IMR-90 (cell line): ENCODE data around the gene SMIM24. TPM values are rescaled to one million over a fixed set of nuclear protein-coding genes. Genes with fewer than 3 reads are reported as not detected.

ENCODE experiments used
- ATAC-seq: fragments of 200-7000 bp; cut with Tn5 transposase; 2 replicates; pipeline ENCODE4 v1.9.1; 2020; ENCODE audit warnings: low read depth, mild to moderate bottlenecking, moderate library complexity
- BruUV-seq: library from RNA; stranded (reverse); fragments of 400-500 nt; replicated peaks from 2 replicates; lab custom pipeline; 2021; lab: Mats Ljungman, UMichigan
- CTCF ChIA-PET: fragments of 300-600 bp; formaldehyde crosslinking; extraction: SDS; loops from one replicate; lab custom pipeline; 2021; ENCODE audit warnings: antibody characterized with exemption; lab: Yijun Ruan, JAX
- POLR2A ChIA-PET: fragments of 300-600 bp; sonication (Branson Sonifier 250); formaldehyde crosslinking; loops from one replicate; lab custom pipeline; 2022; ENCODE audit warnings: antibody characterized with exemption; ENCODE audit not compliant: unreplicated experiment; lab: Charles Lee
- DNase-seq: peaks from one replicate; pipeline ENCODE4 v3.0.0; 2013
- H2AFZ ChIP-seq: replicated peaks from 2 replicates; pipeline ENCODE3; 2013; ENCODE audit warnings: low read length, mild to moderate bottlenecking; ENCODE audit not compliant: poor library complexity
- H2AK5ac ChIP-seq: 2 replicates; pipeline ENCODE4 v1.6.1; 2013; ENCODE audit warnings: low read depth, low read length, inconsistent platforms
- H2AK9ac ChIP-seq: replicated peaks from 2 replicates; pipeline ENCODE3; 2013; ENCODE audit warnings: mild to moderate bottlenecking, low read depth, low read length, moderate library complexity; ENCODE audit not compliant: poor library complexity
- H2BK120ac ChIP-seq: 2 replicates; pipeline ENCODE4 v1.6.1; 2013; ENCODE audit warnings: low read depth, low read length, inconsistent platforms
- H2BK15ac ChIP-seq: 3 replicates; pipeline ENCODE4 v1.6.1; 2013; ENCODE audit warnings: low read depth, low read length, inconsistent platforms
- H2BK20ac ChIP-seq: 2 replicates; pipeline ENCODE4 v1.6.1; 2013; ENCODE audit warnings: low read depth, mild to moderate bottlenecking, inconsistent platforms, low read length, moderate library complexity
- H2BK5ac ChIP-seq: 2 replicates; pipeline ENCODE4 v1.6.1; 2013; ENCODE audit warnings: mild to moderate bottlenecking, low read depth, low read length, inconsistent platforms; ENCODE audit not compliant: poor library complexity, severe bottlenecking
- H3K14ac ChIP-seq: replicated peaks from 2 replicates; pipeline ENCODE4 v1.6.1; 2013; ENCODE audit warnings: low read depth, low read length, inconsistent platforms
- H3K18ac ChIP-seq: 2 replicates; pipeline ENCODE4 v1.6.1; 2013; ENCODE audit warnings: low read depth, low read length, control low read depth
- H3K23ac ChIP-seq: 2 replicates; pipeline ENCODE4 v1.6.1; 2013; ENCODE audit warnings: low read depth, low read length, inconsistent platforms
- H3K27ac ChIP-seq: 2 replicates; pipeline ENCODE4 v1.5.1; 2013; ENCODE audit warnings: mild to moderate bottlenecking, control low read depth, low read length; ENCODE audit not compliant: insufficient read depth
- H3K27me3 ChIP-seq: 2 replicates; pipeline ENCODE4 v1.6.1; 2013; ENCODE audit warnings: low read length; ENCODE audit not compliant: control insufficient read depth, insufficient read depth
- H3K36me3 ChIP-seq: 2 replicates; pipeline ENCODE4 v1.6.1; 2013; ENCODE audit warnings: low read length, mixed read lengths; ENCODE audit not compliant: control insufficient read depth, insufficient read depth
- H3K4ac ChIP-seq: 2 replicates; pipeline ENCODE4 v1.6.1; 2013; ENCODE audit warnings: low read depth, low read length, inconsistent platforms
- H3K4me1 ChIP-seq: 2 replicates; pipeline ENCODE4 v1.6.1; 2013; ENCODE audit warnings: low read length, mixed read lengths; ENCODE audit not compliant: control insufficient read depth, insufficient read depth
- H3K4me2 ChIP-seq: 2 replicates; pipeline ENCODE4 v1.6.1; 2013; ENCODE audit warnings: low read depth, mild to moderate bottlenecking, control low read depth, low read length, moderate library complexity
- H3K4me3 ChIP-seq: 2 replicates; pipeline ENCODE4 v1.5.1; 2013; ENCODE audit warnings: low read depth, mild to moderate bottlenecking, control low read depth, low read length, moderate library complexity; ENCODE audit not compliant: insufficient read depth
- H3K56ac ChIP-seq: 2 replicates; pipeline ENCODE4 v1.6.1; 2013; ENCODE audit warnings: low read length, inconsistent platforms; ENCODE audit not compliant: insufficient read depth; ENCODE audit errors: extremely low read depth
- H3K79me1 ChIP-seq, 2 experiments: 2 replicates each; pipeline ENCODE4 v1.6.1; 2013; ENCODE audit warnings: low read length in 2 of 2, inconsistent platforms in 1 of 2, low read depth in 1 of 2
- H3K9ac ChIP-seq: 2 replicates; pipeline ENCODE4 v1.6.1; 2013; ENCODE audit warnings: low read depth, low read length, control low read depth
- H3K9me1 ChIP-seq: 2 replicates; pipeline ENCODE4 v1.6.1; 2013; ENCODE audit warnings: low read length, inconsistent platforms; ENCODE audit not compliant: insufficient read depth
- H3K9me3 ChIP-seq: 2 replicates; pipeline ENCODE4 v1.6.1; 2013; ENCODE audit warnings: low read length; ENCODE audit not compliant: control insufficient read depth, insufficient read depth
- H4K20me1 ChIP-seq: 2 replicates; pipeline ENCODE4 v1.6.1; 2013; ENCODE audit warnings: low read length, inconsistent platforms; ENCODE audit not compliant: insufficient read depth
- H4K5ac ChIP-seq: 2 replicates; pipeline ENCODE4 v1.6.1; 2013; ENCODE audit warnings: mild to moderate bottlenecking, low read depth, low read length, control low read depth
- H4K8ac ChIP-seq, 2 experiments: 2 replicates each; pipeline ENCODE4 v1.6.1; 2013; ENCODE audit warnings: low read depth in 2 of 2, low read length in 2 of 2, control low read depth in 1 of 2, inconsistent platforms in 1 of 2
- H4K91ac ChIP-seq: 2 replicates; pipeline ENCODE4 v1.6.1; 2013; ENCODE audit warnings: low read depth, low read length, inconsistent platforms; ENCODE audit not compliant: insufficient read depth
- BHLHE40 ChIP-seq: fragments of 150-350 bp; IDR thresholded peaks from 2 replicates; pipeline ENCODE4 v1.6.1; 2016; ENCODE audit warnings: mild to moderate bottlenecking, low read depth, low read length
- CEBPB ChIP-seq: IDR thresholded peaks from 2 replicates; pipeline ENCODE4 v1.6.1; 2012; ENCODE audit warnings: low read depth, low read length, improper control_type of control experiment
- CHD1 ChIP-seq: IDR thresholded peaks from 2 replicates; pipeline ENCODE4 v1.6.1; 2012; ENCODE audit warnings: low read depth, low read length, improper control_type of control experiment
- FOS ChIP-seq: fragments of 150-350 bp; IDR thresholded peaks from 2 replicates; pipeline ENCODE4 v1.6.1; 2016; ENCODE audit warnings: low read depth, low read length
- MAFK ChIP-seq: IDR thresholded peaks from 2 replicates; pipeline ENCODE4 v1.6.1; 2012; ENCODE audit warnings: low read depth, low read length, improper control_type of control experiment
- MAZ ChIP-seq: IDR thresholded peaks from 2 replicates; pipeline ENCODE4 v1.6.1; 2012; ENCODE audit warnings: low read depth, mild to moderate bottlenecking, low read length, improper control_type of control experiment, moderate library complexity, borderline replicate concordance
- MXI1 ChIP-seq: IDR thresholded peaks from 2 replicates; pipeline ENCODE4 v1.6.1; 2012; ENCODE audit warnings: low read depth, mild to moderate bottlenecking, low read length, moderate library complexity, borderline replicate concordance
- NFE2L2 ChIP-seq: fragments of 150-350 bp; IDR thresholded peaks from 2 replicates; pipeline ENCODE4 v1.6.1; 2016; ENCODE audit warnings: low read depth, mild to moderate bottlenecking, low read length
- POLR2A ChIP-seq: IDR thresholded peaks from 2 replicates; pipeline ENCODE4 v1.6.1; 2012; ENCODE audit warnings: mild to moderate bottlenecking, low read depth, low read length
- RAD21 ChIP-seq: IDR thresholded peaks from 2 replicates; pipeline ENCODE4 v1.6.1; 2012; ENCODE audit warnings: low read length, improper control_type of control experiment
- RCOR1 ChIP-seq: IDR thresholded peaks from 2 replicates; pipeline ENCODE4 v1.6.1; 2012; ENCODE audit warnings: mild to moderate bottlenecking, low read length, improper control_type of control experiment; ENCODE audit not compliant: insufficient replicate concordance
- RFX5 ChIP-seq: IDR thresholded peaks from 2 replicates; pipeline ENCODE4 v1.8.0; 2012; ENCODE audit warnings: low read depth, mild to moderate bottlenecking, low read length, moderate library complexity
- SMC3 ChIP-seq: fragments of 150-350 bp; IDR thresholded peaks from 2 replicates; pipeline ENCODE4 v1.6.1; 2016; ENCODE audit warnings: low read depth, mild to moderate bottlenecking, antibody characterized with exemption, low read length, moderate library complexity
- WGBS, 2 experiments: methylation state at CpG; one replicate each; pipeline versions ENCODE4 v1.1.5 to v1.1.7; 2013; ENCODE audit warnings: missing lambda C conversion rate in 2 of 2; ENCODE audit not compliant: insufficient read length in 1 of 2; ENCODE audit errors: extremely low coverage in 2 of 2; 5-methylcytosine and 5-hydroxymethylcytosine counted together
- dilution Hi-C: fragments of 300-500 bp; cut with HindIII; formaldehyde crosslinking; loops from one replicate; pipeline ENCODE4 v1.14.3; 2018; ENCODE audit warnings: low sequenced_read_pairs; ENCODE audit not compliant: unreplicated experiment
- in situ Hi-C: fragments of 300-500 bp; cut with MboI; formaldehyde crosslinking; loops from 3 replicates; pipeline ENCODE4 v1.14.3; 2019; ENCODE audit warnings: low sequenced_read_pairs, inconsistent platforms, mixed read lengths
- intact Hi-C: fragments of 100-400 bp; cut with micrococcal nuclease; formaldehyde crosslinking; loops from 2 replicates; pipeline ENCODE4 v1.10.0; 2022
- polyA plus RNA-seq, 3 experiments: library from polyadenylated mRNA; depleted of rRNA; stranded (reverse); fragments of >200 nt; gene quantifications; 2 replicates each; pipeline ENCODE4 v1.2.3, GENCODE V29; 2012; ENCODE audit warnings: low replicate concordance in 1 of 3
- total RNA-seq: library from RNA; depleted of rRNA; stranded (reverse); fragments of >200 nt; gene quantifications from 2 replicates; pipeline ENCODE4 v1.2.3, GENCODE V29; 2012
- TF ChIP-seq, protein P1 (sequence below): conservative IDR thresholded peaks from 2 replicates; pipeline ENCODE4 v1.5.1; 2012; ENCODE audit warnings: mild to moderate bottlenecking, low read depth, low read length, improper control_type of control experiment
- TF ChIP-seq, protein P2 (sequence below): fragments of 150-350 bp; IDR thresholded peaks from 2 replicates; pipeline ENCODE4 v1.6.1; 2016; ENCODE audit warnings: low read depth, mild to moderate bottlenecking, low read length, moderate library complexity, borderline replicate concordance
- TF ChIP-seq, protein P3 (sequence below): fragments of 150-350 bp; IDR thresholded peaks from 2 replicates; pipeline ENCODE4 v1.6.1; 2017; ENCODE audit warnings: mild to moderate bottlenecking, antibody characterized with exemption, low read length, low read depth

The SMIM24 gene
- total and polyA plus RNA-seq, 2 of the 4 experiments (the other 2 are of a cell fraction): not detected

DNA sequence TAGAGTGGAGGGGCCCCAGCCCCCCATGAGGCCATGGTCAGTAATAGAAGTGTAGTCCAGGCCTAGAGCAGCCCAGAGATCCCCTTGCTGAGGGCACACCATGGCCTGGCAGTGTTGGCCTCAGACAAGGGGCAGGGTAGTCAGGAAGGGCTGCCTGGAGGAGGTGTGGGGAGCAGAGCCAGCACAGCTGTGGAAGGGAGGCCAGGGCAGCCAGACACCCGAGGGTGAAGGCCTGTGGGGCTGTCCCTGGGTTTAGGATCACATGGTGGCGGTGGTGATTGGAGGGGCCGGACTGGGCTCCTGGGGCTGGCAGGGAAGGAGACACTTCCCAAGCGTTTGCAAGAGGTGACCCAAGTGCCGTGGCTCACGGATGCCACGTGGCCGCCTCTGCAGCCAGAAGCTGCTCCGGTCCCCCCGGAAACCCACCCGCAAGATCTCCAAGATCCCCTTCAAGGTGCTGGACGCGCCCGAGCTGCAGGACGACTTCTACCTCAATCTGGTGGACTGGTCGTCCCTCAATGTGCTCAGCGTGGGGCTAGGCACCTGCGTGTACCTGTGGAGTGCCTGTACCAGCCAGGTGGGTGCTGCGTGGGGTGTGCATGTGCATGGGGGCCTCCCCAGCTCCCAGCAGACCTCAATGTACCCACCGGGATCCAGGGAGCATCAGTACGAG lies 47.0 kb upstream of the SMIM24 start:
- intact Hi-C loops (no loop called here), dilution Hi-C loops (no loop called here), in situ Hi-C loops (no loop called here)
- Histone ChIP-seq H3K27ac (no peak overlapping the region), H2AK9ac (no peak overlapping the region), H2BK15ac (no peak overlapping the region), H3K4me2 (no peak overlapping the region), H4K20me1 (peaks cover 33% of the 10 kb centered on the region), H3K9me1 (peaks cover 6% of the 10 kb centered on the region; the same call in 1 of the 2 replicates), H2AK5ac (no peak overlapping the region), H4K8ac (no peak overlapping the region), H4K5ac (no peak overlapping the region), H3K79me1 (peaks cover 20 to 44% of the 10 kb centered on the region in 2 experiments), H3K56ac (no peak overlapping the region), H2AFZ (no peak overlapping the region), H4K91ac (no peak overlapping the region), H2BK20ac (no peak overlapping the region), H3K4ac (no peak overlapping the region), H2BK120ac (no peak overlapping the region), H3K4me1 (no peaks in the 10 kb centered on the region), H3K9ac (no peak overlapping the region), H3K14ac (no peak overlapping the region), H3K9me3 (no peaks in the 10 kb centered on the region), H3K27me3 (no peaks in the 10 kb centered on the region), H3K23ac (no peak overlapping the region), H3K4me3 (no peak overlapping the region), H3K18ac (no peak overlapping the region), H3K36me3 (peaks cover 64% of the 10 kb centered on the region), H2BK5ac (no peak overlapping the region)
- WGBS, 2 experiments: 99% methylated on average over 9 of the region's 21 CpGs; no CpG with 5 or more reads in 1 of the 2 experiments
- ChIA-PET CTCF (no interaction called here), POLR2A (no interaction called here)
- no TSS peak for BruUV-seq
- TF ChIP-seq SMC3 (no peak), MXI1 (no peak), RFX5 (no peak), FOS (no peak), CEBPB (no peak), RAD21 (no peak), BHLHE40 (no peak), POLR2A (no peak), MAZ (no peak), RCOR1 (no peak), MAFK (no peak), NFE2L2 (no peak), CHD1 (no peak)
- TF ChIP-seq, protein P1, sequence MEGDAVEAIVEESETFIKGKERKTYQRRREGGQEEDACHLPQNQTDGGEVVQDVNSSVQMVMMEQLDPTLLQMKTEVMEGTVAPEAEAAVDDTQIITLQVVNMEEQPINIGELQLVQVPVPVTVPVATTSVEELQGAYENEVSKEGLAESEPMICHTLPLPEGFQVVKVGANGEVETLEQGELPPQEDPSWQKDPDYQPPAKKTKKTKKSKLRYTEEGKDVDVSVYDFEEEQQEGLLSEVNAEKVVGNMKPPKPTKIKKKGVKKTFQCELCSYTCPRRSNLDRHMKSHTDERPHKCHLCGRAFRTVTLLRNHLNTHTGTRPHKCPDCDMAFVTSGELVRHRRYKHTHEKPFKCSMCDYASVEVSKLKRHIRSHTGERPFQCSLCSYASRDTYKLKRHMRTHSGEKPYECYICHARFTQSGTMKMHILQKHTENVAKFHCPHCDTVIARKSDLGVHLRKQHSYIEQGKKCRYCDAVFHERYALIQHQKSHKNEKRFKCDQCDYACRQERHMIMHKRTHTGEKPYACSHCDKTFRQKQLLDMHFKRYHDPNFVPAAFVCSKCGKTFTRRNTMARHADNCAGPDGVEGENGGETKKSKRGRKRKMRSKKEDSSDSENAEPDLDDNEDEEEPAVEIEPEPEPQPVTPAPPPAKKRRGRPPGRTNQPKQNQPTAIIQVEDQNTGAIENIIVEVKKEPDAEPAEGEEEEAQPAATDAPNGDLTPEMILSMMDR: no peak
- TF ChIP-seq, protein P2, sequence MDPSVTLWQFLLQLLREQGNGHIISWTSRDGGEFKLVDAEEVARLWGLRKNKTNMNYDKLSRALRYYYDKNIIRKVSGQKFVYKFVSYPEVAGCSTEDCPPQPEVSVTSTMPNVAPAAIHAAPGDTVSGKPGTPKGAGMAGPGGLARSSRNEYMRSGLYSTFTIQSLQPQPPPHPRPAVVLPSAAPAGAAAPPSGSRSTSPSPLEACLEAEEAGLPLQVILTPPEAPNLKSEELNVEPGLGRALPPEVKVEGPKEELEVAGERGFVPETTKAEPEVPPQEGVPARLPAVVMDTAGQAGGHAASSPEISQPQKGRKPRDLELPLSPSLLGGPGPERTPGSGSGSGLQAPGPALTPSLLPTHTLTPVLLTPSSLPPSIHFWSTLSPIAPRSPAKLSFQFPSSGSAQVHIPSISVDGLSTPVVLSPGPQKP: no peak
- TF ChIP-seq, protein P3, sequence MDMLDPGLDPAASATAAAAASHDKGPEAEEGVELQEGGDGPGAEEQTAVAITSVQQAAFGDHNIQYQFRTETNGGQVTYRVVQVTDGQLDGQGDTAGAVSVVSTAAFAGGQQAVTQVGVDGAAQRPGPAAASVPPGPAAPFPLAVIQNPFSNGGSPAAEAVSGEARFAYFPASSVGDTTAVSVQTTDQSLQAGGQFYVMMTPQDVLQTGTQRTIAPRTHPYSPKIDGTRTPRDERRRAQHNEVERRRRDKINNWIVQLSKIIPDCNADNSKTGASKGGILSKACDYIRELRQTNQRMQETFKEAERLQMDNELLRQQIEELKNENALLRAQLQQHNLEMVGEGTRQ: no peak
- ATAC-seq: no peak
- DNase-seq: no peak
